GM18508 (cell line): Measurements from ENCODE around the gene UBE2D1.

Experiments used
- ATAC-seq: cut with Tn5 transposase; IDR thresholded peaks from one replicate; pipeline ENCODE4 v1.9.1; 2021; ENCODE audit warnings: moderate number of reproducible peaks; ENCODE audit not compliant: insufficient read depth, unreplicated experiment

UBE2D1 gene

GRCh38 chr10:58334817-58335305 lies at the start of gene UBE2D1:
UBE2D1 (plus strand) TSS chr10:58335006; CDS start chr10:58335202, 196 bp downstream.
- ATAC-seq = peak; percentile 88

GRCh38 chr10:58291538-58292174 lies 43.1 kb upstream of the UBE2D1 start:
- peak; percentile 91 for ATAC-seq

GRCh38 chr10:58293989-58294388 lies 40.8 kb upstream of the UBE2D1 start:
- no peak for ATAC-seq

- ATAC-seq = peak; percentile 87
Observed at GRCh38 chr10:58299580-58299979, 35.2 kb upstream of the UBE2D1 start.

- ATAC-seq = no peak
Observed at GRCh38 chr10:58300676-58301075, 34.1 kb upstream of the UBE2D1 start.

GRCh38 chr10:58302254-58302653 lies 32.6 kb upstream of the UBE2D1 start:
- ATAC-seq = no peak

GRCh38 chr10:58304099-58304633 lies 30.6 kb upstream of the UBE2D1 start:
- no peak for ATAC-seq

GRCh38 chr10:58305821-58306220 lies 29.0 kb upstream of the UBE2D1 start:
- ATAC-seq = no peak

- ATAC-seq = no peak
Observed at GRCh38 chr10:58307676-58308075, 27.1 kb upstream of the UBE2D1 start.

GRCh38 chr10:58311026-58311425 lies 23.8 kb upstream of the UBE2D1 start:
- ATAC-seq = no peak

- ATAC-seq = no peak
Observed at GRCh38 chr10:58316874-58317273, 17.9 kb upstream of the UBE2D1 start.

- no peak for ATAC-seq
Observed at GRCh38 chr10:58318346-58318745, 16.5 kb upstream of the UBE2D1 start.

GRCh38 chr10:58319599-58319998 lies 15.2 kb upstream of the UBE2D1 start:
- ATAC-seq = no peak

GRCh38 chr10:58320351-58321049 lies 14.3 kb upstream of the UBE2D1 start:
- ATAC-seq = no peak

GRCh38 chr10:58322072-58322834 lies 12.6 kb upstream of the UBE2D1 start:
- peak; percentile 97 for ATAC-seq

GRCh38 chr10:58322835-58323209 lies 12.0 kb upstream of the UBE2D1 start:
- no peak for ATAC-seq

GRCh38 chr10:58326967-58327381 lies 7.8 kb upstream of the UBE2D1 start:
- no peak for ATAC-seq

GRCh38 chr10:58328233-58328632 lies 6.6 kb upstream of the UBE2D1 start:
- no peak for ATAC-seq

GRCh38 chr10:58330431-58330830 lies 4.4 kb upstream of the UBE2D1 start:
- ATAC-seq = no peak

- no peak for ATAC-seq
Observed at GRCh38 chr10:58331646-58332045, 3.2 kb upstream of the UBE2D1 start.
